Neural cell (in vitro differentiated cells): ENCODE data around the gene EHBP1.

ENCODE experiments used
- CTCF ChIP-seq: fragments of 450-650 bp; IDR thresholded peaks from 2 replicates; pipeline ENCODE4 v1.5.1; 2014; ENCODE audit warnings: antibody characterized with exemption, mild to moderate bottlenecking, moderate library complexity; ENCODE audit not compliant: poor library complexity, severe bottlenecking
- TAF1 ChIP-seq: IDR thresholded peaks from 2 replicates; pipeline ENCODE4 v1.6.1; 2012; ENCODE audit warnings: low read depth

GRCh38 chr2:62793213-62793612, 87.7 kb downstream of the EHBP1 start:
- TF ChIP-seq CTCF (no peak), TAF1 (no peak)
